ENCODE data around the gene TBC1D22A. TPM values are rescaled to one million over a fixed set of nuclear protein-coding genes. Genes with fewer than 3 reads are reported as not detected.

Gene TBC1D22A
- total RNA-seq, 1 experiment from 2014 or later = 20.9 TPM

DNA sequence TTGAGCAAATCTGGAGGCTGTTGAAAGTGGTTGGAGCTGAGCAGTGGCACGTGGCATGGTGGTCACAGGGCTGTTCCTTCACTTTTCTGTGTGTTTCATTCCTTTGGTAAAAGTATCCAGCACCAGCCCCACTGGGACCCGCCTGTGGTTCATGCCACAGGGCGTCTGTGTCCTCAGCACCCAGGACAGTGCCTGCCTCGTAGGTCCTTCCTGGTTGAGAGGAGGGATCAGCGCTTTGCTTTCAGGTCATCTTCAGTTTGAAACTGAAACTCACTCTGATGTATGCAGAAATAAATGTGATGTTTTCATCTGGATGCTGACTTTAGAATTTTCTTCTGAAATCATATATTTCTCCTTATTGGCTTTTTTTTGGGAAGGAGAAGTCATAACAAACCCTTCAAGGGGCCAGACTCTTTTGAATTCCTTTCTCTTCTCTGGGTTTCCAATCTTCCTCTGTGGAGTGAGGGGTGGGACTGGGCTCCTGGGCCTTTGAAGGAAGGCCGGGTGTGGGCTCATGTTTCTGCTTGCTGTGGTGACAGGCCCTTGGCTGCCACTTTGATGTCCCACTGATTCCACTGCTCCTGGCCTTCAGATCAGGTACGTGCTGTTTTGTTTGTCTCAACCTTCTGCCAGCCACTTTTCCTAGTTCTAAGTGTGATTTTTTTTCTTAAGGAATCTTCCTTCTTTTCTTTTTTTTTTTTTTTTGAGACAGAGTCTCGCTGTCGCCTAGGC is 26.2 kb downstream of the TBC1D22A start:
- ATAC-seq (no peak), DNase-seq (ENCODE audit: low read depth, low spot score) (no peak)
- peaks cover 39% of the 10 kb centered on the region for H3K79me2 ChIP-seq (ENCODE audit: insufficient read depth, low read length)
- BruUV-seq (replicated peaks) = no TSS peak
- H3K9ac ChIP-seq (ENCODE audit: low read length) = no peak overlapping the region
- no peaks in the 10 kb centered on the region for H4K20me1 ChIP-seq (ENCODE audit: insufficient read depth)
- H3K9me3 ChIP-seq (ENCODE audit: control insufficient read depth in 1 of 2, insufficient read depth in 1 of 2, low read depth in 1 of 2, low read length in 2 of 2) = peaks cover 0 to 3% of the 10 kb centered on the region in 2 experiments; a peak in 1 of 4 replicates
- no peaks in the 10 kb centered on the region for H3K9me2 ChIP-seq (ENCODE audit: insufficient read depth)
- H3K27ac ChIP-seq (ENCODE audit: low read depth, low read length) = no peak overlapping the region
- ChIA-PET CTCF (interaction anchor here (0.9 kb wide), 1 partner anchor 14 kb away, joined by 3 read pairs; no protein-coding TSS in a partner anchor), RAD21 (ENCODE audit: low non-redundant PET in 1 of 2, low total read pairs in 2 of 2, uncharacterized antibody in 2 of 2, unreplicated experiment in 2 of 2) (no interaction called here), POLR2A (interaction anchor here (1.1 kb wide), 1 partner anchor 26 kb away, joined by 4 read pairs; the partner anchor contains the start of gene TBC1D22A)
- TF ChIP-seq ZFX (IDR thresholded peaks at IDR 0.05) (no peak), SRF (IDR thresholded peaks at IDR 0.05; ENCODE audit: low read depth) (no peak), POLR2A (IDR thresholded peaks at IDR 0.05; ENCODE audit: borderline replicate concordance, extremely low read depth, insufficient read depth, insufficient read length) (no peak)
- TF ChIP-seq, protein P1, sequence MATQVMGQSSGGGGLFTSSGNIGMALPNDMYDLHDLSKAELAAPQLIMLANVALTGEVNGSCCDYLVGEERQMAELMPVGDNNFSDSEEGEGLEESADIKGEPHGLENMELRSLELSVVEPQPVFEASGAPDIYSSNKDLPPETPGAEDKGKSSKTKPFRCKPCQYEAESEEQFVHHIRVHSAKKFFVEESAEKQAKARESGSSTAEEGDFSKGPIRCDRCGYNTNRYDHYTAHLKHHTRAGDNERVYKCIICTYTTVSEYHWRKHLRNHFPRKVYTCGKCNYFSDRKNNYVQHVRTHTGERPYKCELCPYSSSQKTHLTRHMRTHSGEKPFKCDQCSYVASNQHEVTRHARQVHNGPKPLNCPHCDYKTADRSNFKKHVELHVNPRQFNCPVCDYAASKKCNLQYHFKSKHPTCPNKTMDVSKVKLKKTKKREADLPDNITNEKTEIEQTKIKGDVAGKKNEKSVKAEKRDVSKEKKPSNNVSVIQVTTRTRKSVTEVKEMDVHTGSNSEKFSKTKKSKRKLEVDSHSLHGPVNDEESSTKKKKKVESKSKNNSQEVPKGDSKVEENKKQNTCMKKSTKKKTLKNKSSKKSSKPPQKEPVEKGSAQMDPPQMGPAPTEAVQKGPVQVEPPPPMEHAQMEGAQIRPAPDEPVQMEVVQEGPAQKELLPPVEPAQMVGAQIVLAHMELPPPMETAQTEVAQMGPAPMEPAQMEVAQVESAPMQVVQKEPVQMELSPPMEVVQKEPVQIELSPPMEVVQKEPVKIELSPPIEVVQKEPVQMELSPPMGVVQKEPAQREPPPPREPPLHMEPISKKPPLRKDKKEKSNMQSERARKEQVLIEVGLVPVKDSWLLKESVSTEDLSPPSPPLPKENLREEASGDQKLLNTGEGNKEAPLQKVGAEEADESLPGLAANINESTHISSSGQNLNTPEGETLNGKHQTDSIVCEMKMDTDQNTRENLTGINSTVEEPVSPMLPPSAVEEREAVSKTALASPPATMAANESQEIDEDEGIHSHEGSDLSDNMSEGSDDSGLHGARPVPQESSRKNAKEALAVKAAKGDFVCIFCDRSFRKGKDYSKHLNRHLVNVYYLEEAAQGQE (IDR thresholded peaks at IDR 0.05; ENCODE audit: low read depth) = peak; percentile 12; the same call in 1 of the 2 replicates
- intact Hi-C loops (cut with micrococcal nuclease) = no loop called here
- H3K4me3 ChIP-seq (replicated peaks in 1 of 2; ENCODE audit: low read depth in 1 of 2, low read length in 2 of 2) = no peak overlapping the region
- no peak overlapping the region for H2AFZ ChIP-seq (ENCODE audit: low read depth, low read length, poor library complexity, severe bottlenecking)
- peaks cover 0 to 4% of the 10 kb centered on the region in 2 experiments; a peak in 1 of 4 replicates for H3K4me1 ChIP-seq (ENCODE audit: control insufficient read depth in 1 of 2, insufficient read depth in 2 of 2, low read length in 2 of 2)
- no peak overlapping the region for H3K4me2 ChIP-seq (ENCODE audit: low read length)
- no peaks in the 10 kb centered on the region for H3K27me3 ChIP-seq (ENCODE audit: insufficient read depth, low read length)
- H3K36me3 ChIP-seq (ENCODE audit: control insufficient read depth in 1 of 2, insufficient read depth in 2 of 2, low read length in 2 of 2) = no peaks in the 10 kb centered on the region; a peak in 1 of 4 replicates
